ENCODE data around the gene LUZP1. TPM values are rescaled to one million over a fixed set of nuclear protein-coding genes. Genes with fewer than 3 reads are reported as not detected.

LUZP1 gene
- total and polyA plus RNA-seq, 8 donors: 22.9 to 32.5 (median 29.8) TPM

- Histone ChIP-seq H3K36me3 (no peaks in the 10 kb centered on the region), H3K27me3 (peaks cover 0 to 30% of the 10 kb centered on the region in 2 donors), H3K9me3 (no peaks in the 10 kb centered on the region), H3K4me3 (peak overlapping the region; percentile 37 to 42), H3K4me1 (peaks cover 5 to 24% of the 10 kb centered on the region in 2 donors), H3K27ac (peak overlapping the region; percentile 78 to 82)
- ATAC-seq: peak; percentile 93
- peak; percentile 62 to 89 (median 84) for DNase-seq
- peak; percentile 28 to 30 for TF ChIP-seq CTCF (IDR thresholded peaks at IDR 0.05)
- intact Hi-C loops (cut with DNase I): no loop called here
Observed at GRCh38 chr1:23177438-23178380, 9.1 kb upstream of the LUZP1 start.

DNA sequence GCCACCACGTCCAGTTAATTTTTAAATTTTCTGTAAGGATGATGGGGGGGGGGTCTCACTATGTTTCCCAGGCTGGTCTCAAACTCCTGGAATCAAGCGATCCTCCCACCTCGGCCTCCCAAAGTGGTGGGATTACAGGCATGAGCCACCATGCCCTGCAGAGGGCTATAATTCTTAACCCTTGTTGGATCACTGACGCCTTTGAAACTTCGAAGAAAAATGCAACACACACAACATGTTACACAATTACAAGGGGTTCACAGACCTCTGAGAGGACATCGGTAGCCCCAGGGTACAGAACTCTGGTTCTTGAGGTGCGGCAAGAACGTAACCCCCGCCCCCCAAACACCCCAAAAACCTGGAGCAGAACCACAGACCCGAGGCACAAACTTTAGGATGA is 8.4 kb upstream of the LUZP1 start:
- Histone ChIP-seq H3K9me3 (no peaks in the 10 kb centered on the region), H3K27ac (peak overlapping the region; percentile 78 to 82), H3K27me3 (peaks cover 0 to 30% of the 10 kb centered on the region in 2 donors), H3K4me1 (peaks cover 5 to 24% of the 10 kb centered on the region in 2 donors), H3K36me3 (no peaks in the 10 kb centered on the region), H3K4me3 (peak overlapping the region; percentile 37 to 42)
- no peak for TF ChIP-seq CTCF (IDR thresholded peaks at IDR 0.05)
- intact Hi-C loops (cut with DNase I): no loop called here
- ATAC-seq: no peak
- DNase-seq: no peak

DNA sequence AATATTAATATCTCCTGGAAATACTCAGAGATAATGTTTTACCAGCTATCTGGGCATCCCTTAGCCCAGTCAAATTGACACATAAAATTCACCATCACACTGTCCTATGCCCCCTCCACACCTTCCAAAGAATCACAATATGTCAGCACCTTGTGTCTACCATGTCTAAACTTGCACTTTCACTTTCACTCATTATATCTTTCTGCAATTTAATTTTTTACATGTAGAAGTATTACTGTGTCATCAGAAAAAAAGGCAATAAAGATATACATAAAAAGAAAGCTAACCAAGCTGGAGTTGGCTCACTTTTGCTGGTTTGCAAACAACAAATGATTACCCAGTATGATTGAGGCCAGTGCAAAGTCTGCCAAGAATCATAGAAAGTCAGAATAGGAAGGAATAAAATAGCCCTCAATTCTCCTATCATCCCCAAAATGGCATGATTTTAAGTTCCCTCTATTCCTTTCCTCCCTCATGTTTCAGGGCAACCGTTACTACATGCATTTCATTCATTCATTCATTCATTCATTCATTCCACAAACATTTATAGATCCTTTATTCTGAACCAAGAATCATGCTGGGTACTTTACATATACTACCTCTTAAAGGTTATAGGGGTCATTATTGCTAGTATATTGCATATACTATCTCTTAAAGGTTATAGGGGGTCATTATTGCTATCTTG is 5.9 kb upstream of the LUZP1 start:
- Histone ChIP-seq H3K27ac (no peak overlapping the region), H3K4me1 (peaks cover 5 to 31% of the 10 kb centered on the region in 2 donors), H3K36me3 (no peaks in the 10 kb centered on the region), H3K9me3 (no peaks in the 10 kb centered on the region), H3K27me3 (peaks cover 0 to 30% of the 10 kb centered on the region in 2 donors), H3K4me3 (no peak overlapping the region)
- DNase-seq (no peak), ATAC-seq (no peak)
- intact Hi-C loops (cut with DNase I): no loop called here
- TF ChIP-seq CTCF (IDR thresholded peaks at IDR 0.05): no peak

- Histone ChIP-seq H3K9me3 (no peaks in the 10 kb centered on the region), H3K4me1 (peaks cover 6 to 28% of the 10 kb centered on the region in 2 donors), H3K27ac (no peak overlapping the region), H3K36me3 (no peaks in the 10 kb centered on the region), H3K27me3 (no peaks in the 10 kb centered on the region), H3K4me3 (no peak overlapping the region)
- ATAC-seq (no peak), DNase-seq (no peak)
- no peak for TF ChIP-seq CTCF (IDR thresholded peaks at IDR 0.05)
- intact Hi-C loops (cut with DNase I): no loop called here
Observed at GRCh38 chr1:23171181-23171755, 2.6 kb upstream of the LUZP1 start.

Data from left lung (tissue), 10 donors.